ENCODE measurements around the gene WSCD2. TPM values are rescaled to one million over a fixed set of nuclear protein-coding genes. Genes with fewer than 3 reads are reported as not detected.

WSCD2 gene
- total RNA-seq, 2 experiments from 2014 or later: not detected

GRCh38 chr12:108297895-108298760 lies 169.0 kb downstream of the WSCD2 start:
- H3K36me3 Mint-ChIP-seq (ENCODE audit: low read depth): no peaks in the 10 kb centered on the region
- H3K4me1 Mint-ChIP-seq: peaks cover 52% of the 10 kb centered on the region
- peak; percentile 21 for DNase-seq
- ChIA-PET POLR2A (interaction anchor here (1.8 to 3.1 kb wide), 2 partner anchors 9 to 15 kb away, joined by 10 to 21 read pairs; no protein-coding TSS in a partner anchor), CTCF (interaction anchor here (0.7 to 2.3 kb wide), 4 partner anchors 9 to 159 kb away, joined by 3 to 17 read pairs (median 4); no protein-coding TSS in a partner anchor)
- H3K4me3 Mint-ChIP-seq: no peak overlapping the region
- H3K27me3 Mint-ChIP-seq: peaks cover 5% of the 10 kb centered on the region
- H3K9me3 Mint-ChIP-seq: no peaks in the 10 kb centered on the region
- peak overlapping the region; percentile 84 for H3K27ac Mint-ChIP-seq

- Mint-ChIP-seq H3K27ac (peak overlapping the region; percentile 84), H3K27me3 (peaks cover 5% of the 10 kb centered on the region), H3K4me1 (peaks cover 52% of the 10 kb centered on the region), H3K9me3 (no peaks in the 10 kb centered on the region), H3K4me3 (no peak overlapping the region), H3K36me3 (ENCODE audit: low read depth) (no peaks in the 10 kb centered on the region)
- DNase-seq: no peak
- ChIA-PET CTCF (interaction anchor here (1.6 kb wide), 1 partner anchor 158 kb away, joined by 3 read pairs; no protein-coding TSS in a partner anchor), POLR2A (interaction anchor here (3.1 kb wide), 1 partner anchor 14 kb away, joined by 21 read pairs; no protein-coding TSS in a partner anchor)
These were observed 169.7 kb downstream of the WSCD2 start for GRCh38 chr12:108298761-108299275.

- no peak overlapping the region for H3K4me3 Mint-ChIP-seq
- no peak overlapping the region for H3K27ac Mint-ChIP-seq
- peaks cover 10% of the 10 kb centered on the region for H3K27me3 Mint-ChIP-seq
- H3K36me3 Mint-ChIP-seq (ENCODE audit: low read depth): no peaks in the 10 kb centered on the region
- no peaks in the 10 kb centered on the region for H3K9me3 Mint-ChIP-seq
- no peak for DNase-seq
- POLR2A ChIA-PET: no interaction called here
- CTCF ChIA-PET: no interaction called here
- peaks cover 52% of the 10 kb centered on the region for H3K4me1 Mint-ChIP-seq
These were observed 170.4 kb downstream of the WSCD2 start for GRCh38 chr12:108299516-108299915.

Other genes starting within 250 kb of the WSCD2 start
- not detected for gene CMKLR1, start 210.0 kb downstream of the WSCD2 start, total RNA-seq